GM10266 (cell line): ENCODE results near the gene C11orf68.

Source experiments
- DNase-seq: peaks from one replicate; pipeline ENCODE4 v3.0.0; 2012; ENCODE audit errors: extremely low spot score
- TF ChIP-seq, protein P1 (sequence below): IDR thresholded peaks from 2 replicates; pipeline ENCODE4 v1.5.1; 2012; ENCODE audit warnings: mild to moderate bottlenecking, low read depth; ENCODE audit not compliant: control insufficient read depth, insufficient read depth; ENCODE audit errors: missing control alignments

The C11orf68 gene

DNA sequence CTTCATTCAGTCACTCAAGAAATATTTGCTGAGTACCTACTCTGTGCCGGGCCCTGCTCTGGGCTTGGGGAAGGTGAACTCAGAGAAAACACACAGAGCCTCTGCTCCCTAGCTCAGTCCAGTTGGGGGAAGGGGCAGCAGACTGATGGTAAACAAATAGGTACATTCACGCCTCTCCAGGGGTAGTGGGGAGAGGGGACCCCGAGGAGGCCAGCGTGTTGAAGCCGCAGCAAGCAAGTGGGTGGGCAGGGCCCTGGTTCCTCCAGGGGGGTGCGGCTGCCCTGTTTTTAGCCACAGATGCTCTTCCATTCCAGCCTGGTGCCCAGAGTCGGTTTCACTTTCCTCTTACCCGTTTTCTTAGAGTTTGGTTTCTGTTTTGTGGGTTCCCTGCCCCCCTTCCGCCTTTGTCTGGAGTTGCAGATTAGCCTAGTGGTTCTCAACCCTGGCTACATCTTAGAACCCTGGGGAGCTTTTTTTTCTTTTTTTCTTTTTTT, 9.1 kb upstream of the C11orf68 start:
- DNase-seq, result peak; percentile 84

DNA sequence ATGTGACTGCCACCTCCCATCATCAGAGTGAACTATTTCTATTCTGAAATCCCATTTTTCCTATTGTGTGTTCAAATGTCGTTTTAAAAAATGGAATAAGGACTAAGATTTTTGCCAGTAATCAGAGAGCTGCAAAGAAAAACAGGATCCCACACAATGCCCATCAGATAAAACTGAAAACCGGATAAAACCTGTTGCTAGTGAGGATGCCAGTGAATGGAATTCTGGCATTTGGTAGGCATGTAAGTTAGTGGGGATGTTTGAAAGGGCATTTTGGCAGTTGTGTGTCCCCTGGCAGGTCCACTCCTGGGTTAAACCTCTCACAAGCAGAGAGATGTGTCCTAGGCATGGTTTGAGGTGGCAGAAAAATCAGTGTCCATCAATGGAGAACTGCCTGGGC, 6.5 kb upstream of the C11orf68 start:
- DNase-seq, result no peak
- TF ChIP-seq, protein P1, sequence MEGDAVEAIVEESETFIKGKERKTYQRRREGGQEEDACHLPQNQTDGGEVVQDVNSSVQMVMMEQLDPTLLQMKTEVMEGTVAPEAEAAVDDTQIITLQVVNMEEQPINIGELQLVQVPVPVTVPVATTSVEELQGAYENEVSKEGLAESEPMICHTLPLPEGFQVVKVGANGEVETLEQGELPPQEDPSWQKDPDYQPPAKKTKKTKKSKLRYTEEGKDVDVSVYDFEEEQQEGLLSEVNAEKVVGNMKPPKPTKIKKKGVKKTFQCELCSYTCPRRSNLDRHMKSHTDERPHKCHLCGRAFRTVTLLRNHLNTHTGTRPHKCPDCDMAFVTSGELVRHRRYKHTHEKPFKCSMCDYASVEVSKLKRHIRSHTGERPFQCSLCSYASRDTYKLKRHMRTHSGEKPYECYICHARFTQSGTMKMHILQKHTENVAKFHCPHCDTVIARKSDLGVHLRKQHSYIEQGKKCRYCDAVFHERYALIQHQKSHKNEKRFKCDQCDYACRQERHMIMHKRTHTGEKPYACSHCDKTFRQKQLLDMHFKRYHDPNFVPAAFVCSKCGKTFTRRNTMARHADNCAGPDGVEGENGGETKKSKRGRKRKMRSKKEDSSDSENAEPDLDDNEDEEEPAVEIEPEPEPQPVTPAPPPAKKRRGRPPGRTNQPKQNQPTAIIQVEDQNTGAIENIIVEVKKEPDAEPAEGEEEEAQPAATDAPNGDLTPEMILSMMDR, result no peak

More for the DNA sequence above, 9.1 kb upstream of the C11orf68 start:
- TF ChIP-seq, protein P1, result no peak

DNA sequence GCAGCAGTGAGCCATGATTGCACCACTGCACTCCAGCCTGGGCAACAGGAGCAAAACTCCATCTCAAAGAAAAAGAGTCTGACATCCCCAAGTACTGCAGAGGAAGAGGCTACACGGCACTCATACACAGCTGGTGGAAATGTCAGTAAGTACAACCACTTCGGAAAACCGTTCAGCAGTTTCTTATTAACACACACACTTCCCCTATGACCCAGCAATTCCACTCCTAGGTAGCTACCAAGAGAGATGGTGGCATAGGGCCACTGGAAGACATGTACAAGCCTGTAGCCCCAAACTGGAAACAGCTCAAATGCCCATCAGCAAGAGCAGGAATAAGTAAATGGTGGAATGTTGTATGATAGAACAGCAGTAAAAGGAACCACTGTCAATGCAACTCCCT, 3.7 kb upstream of the C11orf68 start:
- no peak for DNase-seq
- TF ChIP-seq, protein P1, result no peak

DNA sequence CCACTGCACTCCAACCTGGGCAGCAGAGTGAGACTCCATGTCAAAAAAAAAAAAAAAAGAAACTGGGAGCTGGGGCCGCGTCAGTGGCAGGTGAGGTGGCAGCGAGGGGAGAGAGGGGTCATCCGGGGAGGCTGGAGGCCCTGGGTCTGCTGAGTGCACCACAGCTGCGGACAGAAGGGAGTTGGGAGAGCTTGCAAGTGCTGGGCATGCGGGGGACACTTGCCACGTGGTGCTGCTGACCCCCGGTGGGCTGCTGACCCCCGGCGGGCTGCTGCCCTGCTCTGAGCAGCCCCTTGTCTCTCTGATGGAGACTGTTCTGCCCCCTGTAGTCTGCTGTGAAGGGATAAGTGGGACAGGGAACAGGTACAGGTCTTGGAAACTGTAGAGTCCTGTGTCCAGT, 3.0 kb upstream of the C11orf68 start:
- DNase-seq, result no peak
- TF ChIP-seq, protein P1, result no peak

DNA sequence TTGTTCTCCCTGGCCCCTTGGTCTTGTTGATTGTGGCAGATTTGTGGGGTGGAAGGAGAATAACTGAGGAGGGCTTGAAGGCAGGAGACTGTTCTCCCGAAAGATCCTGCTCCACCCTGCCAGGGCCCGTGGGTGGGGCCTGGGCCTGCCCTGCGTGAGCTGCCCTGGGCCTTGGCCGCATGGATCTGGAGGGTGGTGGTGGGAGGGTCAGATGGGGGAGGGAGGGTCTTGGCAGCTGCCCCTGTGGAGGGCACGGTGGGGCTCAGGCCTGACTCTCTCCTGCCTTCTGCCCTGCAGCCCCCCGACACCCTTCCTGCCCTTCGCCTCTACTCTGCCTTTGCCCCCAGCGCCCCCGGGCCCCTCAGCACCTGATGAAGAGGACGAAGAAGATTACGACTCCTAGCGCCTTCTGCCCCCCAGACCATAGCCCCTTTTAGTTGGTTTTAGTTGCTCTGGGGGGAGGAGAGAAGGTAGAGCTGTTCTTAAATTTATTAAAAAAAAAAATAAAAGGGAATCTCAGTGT, 2.2 kb upstream of the C11orf68 start:
- TF ChIP-seq, protein P1, result no peak
- DNase-seq, result no peak

DNA sequence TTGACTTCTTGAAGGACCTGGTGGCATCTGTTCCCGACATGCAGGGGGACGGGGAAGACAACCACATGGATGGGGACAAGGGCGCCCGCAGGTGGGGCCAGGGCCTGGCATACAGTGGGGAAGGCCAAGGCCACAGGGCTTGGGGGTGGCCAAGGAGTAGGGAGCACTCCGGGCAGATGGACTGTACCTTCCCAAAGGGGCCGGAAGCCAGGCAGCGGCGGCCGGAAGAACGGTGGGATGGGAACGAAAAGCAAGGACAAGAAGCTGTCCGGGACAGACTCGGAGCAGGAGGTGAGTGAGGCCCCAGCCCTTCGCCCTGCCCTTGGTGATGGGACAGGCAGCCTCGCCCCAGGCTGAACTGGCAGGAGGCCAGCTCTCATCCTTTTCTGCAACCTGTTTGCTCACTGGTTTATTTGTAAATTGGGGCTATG, 1.5 kb upstream of the C11orf68 start:
- TF ChIP-seq, protein P1, result no peak

DNA sequence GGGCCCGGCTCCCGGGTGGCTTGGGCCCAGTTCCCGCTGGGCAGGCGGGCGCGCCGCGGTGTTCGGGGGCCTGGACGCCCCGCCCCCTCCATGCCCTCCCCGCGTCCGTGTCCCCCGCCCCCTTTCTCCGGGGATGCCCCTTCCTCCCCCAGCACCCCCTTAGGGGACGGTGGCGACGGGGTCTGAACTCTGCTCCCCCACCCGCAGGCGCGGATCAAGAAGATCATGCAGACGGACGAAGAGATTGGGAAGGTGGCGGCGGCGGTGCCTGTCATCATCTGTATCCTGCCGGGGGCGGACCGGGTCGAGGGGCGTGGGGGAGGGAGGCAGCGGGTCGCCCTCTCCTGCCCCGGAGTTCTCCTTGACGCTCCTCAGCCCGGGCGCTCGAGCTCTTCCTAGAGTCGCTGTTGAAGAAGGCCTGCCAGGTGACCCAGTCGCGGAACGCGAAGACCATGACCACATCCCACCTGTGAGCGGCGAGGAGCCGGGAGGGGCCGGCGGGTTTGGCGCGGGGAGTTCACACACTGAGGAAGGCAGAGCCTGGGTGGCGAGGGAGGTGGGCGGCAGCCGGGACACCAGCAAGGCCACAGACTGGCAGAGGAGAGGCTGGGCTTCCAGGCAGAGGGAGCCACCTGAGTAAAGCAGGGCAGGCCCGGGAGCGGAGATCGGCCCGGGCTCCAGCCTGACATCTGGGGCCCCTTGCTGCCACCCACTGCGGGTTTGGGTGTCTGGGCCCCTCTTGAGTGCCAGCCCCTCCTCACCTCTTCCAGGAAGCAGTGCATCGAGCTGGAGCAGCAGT, 910 bp upstream of the C11orf68 start:
- TF ChIP-seq, protein P1, result no peak

More for the DNA sequence above, 1.5 kb upstream of the C11orf68 start:
- no peak for DNase-seq

More for the DNA sequence above, 910 bp upstream of the C11orf68 start:
- DNase-seq, result no peak
